ENCODE data around the gene SORD.
"Not testable (repeated sequence)": the region's sequence is repeated elsewhere in the genome, so short reads cannot be mapped to it uniquely, and the experiment has no call there.

DNA sequence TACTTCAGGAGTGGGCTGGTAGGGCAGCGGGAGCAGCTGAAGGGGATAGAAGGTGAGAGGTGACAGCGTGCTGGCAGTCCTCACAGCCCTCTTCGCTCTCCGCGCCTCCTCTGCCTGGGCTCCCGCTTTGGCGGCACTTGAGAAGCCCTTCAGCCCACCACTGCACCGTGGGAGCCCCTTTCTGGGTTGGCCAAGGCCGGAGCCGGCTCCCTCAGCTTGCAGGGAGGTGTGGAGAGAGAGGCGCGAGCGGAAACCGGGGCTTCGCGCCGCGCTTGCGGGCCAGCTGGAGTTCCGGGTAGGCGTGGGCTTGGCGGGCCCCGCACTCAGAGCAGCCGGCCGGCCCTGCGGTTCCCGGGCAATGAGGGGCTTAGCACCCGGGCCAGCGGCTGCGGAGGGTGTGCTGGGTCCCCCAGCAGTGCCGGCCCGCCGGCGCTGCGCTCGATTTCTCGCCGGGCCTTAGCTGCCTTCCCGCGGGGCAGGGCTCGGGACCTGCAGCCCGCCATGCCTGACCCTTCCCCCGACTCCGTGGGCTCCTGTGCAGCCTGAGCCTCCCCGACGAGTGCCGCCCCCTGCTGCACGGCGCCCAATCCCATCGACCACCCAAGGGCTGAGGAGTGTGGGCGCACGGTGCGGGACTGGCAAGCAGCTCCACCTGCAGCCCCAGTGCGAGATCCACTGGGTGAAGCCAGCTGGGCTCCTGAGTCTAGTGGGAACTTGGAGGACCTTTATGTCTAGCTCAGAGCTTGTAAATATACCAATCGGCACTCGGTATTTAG is 11.8 kb downstream of the SORD start:
- TF ChIP-seq, protein P1, sequence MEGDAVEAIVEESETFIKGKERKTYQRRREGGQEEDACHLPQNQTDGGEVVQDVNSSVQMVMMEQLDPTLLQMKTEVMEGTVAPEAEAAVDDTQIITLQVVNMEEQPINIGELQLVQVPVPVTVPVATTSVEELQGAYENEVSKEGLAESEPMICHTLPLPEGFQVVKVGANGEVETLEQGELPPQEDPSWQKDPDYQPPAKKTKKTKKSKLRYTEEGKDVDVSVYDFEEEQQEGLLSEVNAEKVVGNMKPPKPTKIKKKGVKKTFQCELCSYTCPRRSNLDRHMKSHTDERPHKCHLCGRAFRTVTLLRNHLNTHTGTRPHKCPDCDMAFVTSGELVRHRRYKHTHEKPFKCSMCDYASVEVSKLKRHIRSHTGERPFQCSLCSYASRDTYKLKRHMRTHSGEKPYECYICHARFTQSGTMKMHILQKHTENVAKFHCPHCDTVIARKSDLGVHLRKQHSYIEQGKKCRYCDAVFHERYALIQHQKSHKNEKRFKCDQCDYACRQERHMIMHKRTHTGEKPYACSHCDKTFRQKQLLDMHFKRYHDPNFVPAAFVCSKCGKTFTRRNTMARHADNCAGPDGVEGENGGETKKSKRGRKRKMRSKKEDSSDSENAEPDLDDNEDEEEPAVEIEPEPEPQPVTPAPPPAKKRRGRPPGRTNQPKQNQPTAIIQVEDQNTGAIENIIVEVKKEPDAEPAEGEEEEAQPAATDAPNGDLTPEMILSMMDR (IDR thresholded peaks at IDR 0.05): not testable (repeated sequence)
- TF ChIP-seq POLR2A, POLR2AphosphoS5 (IDR thresholded peaks at IDR 0.05): not testable (repeated sequence)
